CD4-positive, alpha-beta T cell treated with Interleukin-17A for 4 hours (primary cell): ENCODE data around the gene RGS11.
"Not testable (repeated sequence)": the region's sequence is repeated elsewhere in the genome, so short reads cannot be mapped to it uniquely, and the experiment has no call there.

Experiments
- DNase-seq: peaks from one replicate; pipeline ENCODE4 v3.0.0-alpha.2; 2020; ENCODE audit warnings: mixed read lengths

Gene RGS11

DNA sequence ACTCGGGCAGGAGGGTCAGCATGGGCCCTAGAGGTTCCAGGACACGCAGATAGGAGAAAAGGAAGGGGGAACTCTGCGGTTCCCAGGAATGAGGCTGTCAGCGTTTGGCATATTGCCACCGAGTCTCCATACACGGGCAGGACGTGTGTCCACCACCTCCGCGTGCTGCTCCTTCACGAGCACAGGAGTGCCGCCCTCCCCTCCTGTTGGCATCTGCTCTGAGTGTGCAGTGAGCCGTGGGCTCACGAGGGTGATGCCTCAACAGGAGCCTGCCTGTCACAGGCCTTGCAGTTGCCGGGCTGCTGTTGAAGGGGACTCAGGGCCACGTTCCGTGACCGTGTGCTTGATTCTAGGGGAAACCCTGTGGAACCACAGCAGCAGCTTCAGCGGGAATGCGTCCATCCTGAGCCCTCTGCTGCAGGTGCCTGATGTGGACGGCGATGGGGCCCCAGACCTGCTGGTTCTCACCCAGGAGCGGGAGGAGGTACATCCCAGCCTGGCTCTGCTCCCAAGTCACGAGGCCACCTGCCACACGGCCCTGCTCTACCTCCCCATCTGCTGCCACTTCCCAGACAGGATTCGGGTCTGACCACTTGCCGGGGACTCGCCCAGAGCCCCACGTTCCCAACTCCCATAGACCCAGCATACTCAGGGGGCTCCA is 14.6 kb downstream of the RGS11 start:
- no peak for DNase-seq

DNA sequence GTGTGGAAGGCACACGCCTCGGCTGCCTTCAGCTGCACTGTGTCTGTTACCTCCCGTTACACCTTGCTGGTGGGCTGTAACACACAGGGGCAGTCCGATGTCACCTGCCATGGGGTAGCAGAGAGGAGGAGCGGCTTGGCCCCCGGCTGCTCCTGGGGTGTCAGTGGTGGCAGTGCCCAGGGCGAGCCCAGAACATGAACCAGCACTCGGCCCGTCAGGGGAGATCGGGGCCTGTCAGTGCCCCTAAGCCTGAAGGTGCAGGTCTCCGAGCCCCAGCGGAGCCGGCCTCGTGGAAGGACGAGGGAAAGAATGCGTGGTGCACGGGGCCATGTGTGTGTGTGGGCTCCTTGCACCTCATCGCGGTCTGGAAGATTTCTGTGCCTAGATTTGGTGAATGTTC is 15.4 kb downstream of the RGS11 start:
- no peak for DNase-seq

DNA sequence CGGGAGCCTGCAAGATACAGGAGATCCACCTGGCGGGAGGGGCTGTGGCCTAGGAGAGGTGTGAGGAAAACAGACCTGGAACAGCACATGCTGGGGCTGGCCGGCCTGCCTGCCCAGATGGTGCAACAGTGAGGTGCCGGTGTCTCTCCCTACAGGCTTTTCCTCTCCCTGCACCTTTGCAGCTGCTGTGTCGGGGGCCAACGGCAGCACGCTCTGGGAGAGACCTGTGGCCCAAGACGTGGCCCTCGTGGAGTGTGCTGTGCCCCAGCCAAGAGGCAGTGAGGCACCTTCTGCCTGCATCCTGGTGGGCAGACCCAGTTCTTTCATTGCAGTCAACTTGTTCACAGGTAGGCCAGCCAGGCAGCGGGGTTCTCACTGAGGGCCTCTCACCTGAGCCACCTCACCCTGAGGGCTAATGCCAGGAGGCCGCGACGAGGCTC is 15.9 kb downstream of the RGS11 start:
- DNase-seq = no peak

DNA sequence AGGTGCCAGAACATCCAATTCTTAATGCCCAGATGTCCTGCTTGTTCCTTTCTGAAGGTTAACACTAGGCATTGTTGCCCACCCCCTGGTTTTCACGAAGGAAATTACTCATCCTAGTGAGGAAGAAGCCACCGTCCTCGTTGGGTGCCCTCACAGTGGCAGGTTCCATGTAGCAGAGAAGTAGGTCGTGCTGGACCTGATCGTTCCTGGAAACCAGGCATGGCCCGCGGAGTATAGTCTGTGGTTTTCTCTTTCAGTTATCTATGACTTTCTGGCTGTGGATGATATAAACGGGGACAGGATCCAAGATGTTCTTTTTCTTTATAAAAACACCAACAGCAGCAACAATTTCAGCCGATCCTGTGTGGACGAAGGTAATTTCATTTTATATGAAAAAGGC is 16.5 kb downstream of the RGS11 start:
- DNase-seq = no peak

DNA sequence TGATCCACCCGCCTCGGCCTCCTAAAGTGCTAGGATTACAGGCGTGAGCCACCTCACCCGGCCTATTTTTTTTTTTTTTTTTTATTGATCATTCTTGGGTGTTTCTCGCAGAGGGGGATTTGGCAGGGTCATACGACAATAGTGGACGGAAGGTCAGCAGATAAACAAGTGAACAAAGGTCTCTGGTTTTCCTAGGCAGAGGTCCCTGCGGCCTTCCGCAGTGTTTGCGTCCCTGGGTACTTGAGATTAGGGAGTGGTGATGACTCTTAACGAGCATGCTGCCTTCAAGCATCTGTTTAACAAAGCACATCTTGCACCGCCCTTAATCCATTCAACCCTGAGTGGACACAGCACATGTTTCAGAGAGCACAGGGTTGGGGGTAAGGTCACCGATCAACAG is 17.7 kb downstream of the RGS11 start:
- DNase-seq = not testable (repeated sequence)

DNA sequence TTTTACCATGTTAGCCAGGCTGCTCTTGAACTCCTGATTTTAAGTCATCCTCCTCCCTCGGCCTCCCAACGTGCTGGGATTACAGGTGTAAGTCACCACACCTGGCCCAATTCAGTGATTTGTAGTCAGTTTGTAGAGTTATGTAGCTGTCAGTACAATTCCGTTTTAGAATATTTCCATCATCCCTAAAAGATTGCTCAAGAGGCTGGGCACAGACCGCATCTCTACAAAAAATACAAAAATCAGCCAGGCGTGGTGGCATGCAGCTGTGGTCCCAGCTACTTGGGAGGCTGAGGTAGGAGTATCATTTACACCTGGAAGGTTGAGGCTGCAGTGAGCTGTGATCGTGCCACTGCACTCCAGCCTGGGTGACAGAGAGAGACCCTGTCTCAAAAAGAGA is 20.6 kb downstream of the RGS11 start:
- no peak for DNase-seq

DNA sequence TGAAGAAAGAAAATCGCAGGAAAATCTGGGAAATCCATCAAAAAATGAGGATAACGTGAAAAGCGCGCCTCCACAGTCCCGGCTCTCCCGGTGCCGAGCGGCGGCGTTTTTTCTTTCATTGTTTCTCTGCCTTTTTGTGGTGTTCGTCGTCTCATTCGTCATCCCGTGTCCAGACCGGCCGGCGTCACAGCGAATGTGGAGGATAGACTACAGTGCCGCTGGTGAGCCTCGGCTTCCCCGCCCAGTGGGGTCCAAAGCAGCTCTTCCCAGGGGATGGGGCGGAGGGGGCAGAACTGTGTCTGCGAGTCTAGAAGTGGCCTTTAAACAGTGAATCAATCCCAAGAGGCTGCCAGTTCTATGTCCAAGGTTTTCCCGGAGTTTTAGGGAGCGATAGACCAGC is 21.3 kb downstream of the RGS11 start:
- DNase-seq = no peak

DNA sequence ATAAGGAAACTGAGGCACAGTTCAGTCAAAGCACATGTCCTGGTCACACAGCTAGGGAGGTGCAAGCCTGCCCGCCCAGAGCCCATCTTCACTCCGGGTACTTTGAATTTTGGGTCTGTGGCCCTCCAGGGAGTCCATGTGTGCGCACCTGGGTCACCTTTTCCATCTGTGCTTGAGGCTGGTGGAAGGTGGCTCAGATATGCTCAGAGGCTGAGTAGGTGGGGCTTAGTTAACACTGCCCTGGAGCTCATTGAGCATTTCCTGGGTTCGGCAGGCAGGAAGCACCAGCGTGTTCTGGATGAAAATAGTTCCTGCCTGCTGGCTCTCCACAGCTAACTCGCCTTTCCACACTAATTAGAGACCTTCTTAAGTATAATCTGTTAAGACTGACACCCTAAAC is 21.9 kb downstream of the RGS11 start:
- peak; percentile 45 for DNase-seq

DNA sequence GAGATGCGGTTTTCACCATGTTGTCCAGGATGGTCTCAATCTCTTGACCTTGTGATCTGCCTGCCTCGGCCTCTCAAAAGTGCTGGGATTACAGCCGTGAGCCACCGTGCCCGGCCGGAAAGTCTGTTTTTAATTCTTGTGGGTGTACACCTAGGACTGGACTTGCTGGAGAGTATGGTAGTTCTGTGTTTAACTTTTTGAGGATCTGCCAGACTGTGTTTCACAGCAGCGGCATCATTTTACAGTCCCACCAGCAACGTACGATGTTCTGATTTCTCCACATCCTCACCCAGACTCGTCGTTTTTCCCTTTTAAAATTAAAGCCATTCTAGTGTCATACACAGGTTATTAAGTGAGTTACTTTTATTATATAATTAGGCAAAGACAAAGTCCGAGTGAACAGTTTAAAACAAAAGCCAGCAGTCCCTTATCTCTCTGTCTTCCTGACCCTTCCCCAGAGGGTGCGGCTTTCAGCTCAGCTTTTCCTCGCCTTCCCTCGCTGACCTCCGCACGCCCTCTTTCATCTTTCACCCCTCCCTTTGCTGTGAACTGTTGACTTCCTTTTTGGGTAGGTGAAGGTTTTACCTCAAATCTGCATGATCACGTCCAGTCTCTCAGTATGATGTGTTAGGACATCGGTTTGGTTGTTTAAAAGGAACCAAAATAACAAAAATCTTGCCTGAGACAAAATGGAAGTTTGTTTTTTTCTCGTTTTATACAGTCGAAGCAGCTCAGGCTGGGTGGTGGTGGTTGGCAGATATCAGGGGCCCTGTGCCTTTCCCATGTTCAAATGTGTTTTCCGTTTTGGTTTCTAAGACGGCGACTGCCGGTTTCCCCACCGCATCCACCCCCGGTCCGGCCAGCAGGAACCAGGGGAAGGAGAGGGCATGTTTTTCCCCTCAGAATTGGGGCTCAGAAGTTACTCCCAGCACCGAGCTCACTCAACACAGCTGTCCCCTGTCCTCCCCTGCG is 23.1 kb downstream of the RGS11 start:
- DNase-seq = peak; percentile 35

DNA sequence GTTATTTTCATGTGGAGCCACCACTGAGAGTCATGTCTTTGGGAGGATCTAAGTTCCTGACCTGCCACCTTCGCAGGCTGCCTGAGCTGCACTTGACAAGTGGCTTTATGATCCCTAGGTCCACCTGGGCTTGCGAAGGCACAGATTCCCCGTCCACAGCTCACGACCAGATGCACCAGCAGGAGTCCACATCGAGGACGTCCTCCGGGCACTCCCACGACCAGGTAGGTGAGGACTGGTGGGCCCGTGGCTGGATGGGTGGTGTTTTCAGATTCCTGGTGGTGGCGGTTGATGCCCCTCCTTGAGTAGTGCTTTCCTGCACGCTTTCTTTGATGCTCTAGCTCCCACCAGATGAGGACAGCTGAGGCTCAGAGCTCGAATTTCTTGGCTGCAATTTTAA is 26.3 kb downstream of the RGS11 start:
- no peak for DNase-seq

DNA sequence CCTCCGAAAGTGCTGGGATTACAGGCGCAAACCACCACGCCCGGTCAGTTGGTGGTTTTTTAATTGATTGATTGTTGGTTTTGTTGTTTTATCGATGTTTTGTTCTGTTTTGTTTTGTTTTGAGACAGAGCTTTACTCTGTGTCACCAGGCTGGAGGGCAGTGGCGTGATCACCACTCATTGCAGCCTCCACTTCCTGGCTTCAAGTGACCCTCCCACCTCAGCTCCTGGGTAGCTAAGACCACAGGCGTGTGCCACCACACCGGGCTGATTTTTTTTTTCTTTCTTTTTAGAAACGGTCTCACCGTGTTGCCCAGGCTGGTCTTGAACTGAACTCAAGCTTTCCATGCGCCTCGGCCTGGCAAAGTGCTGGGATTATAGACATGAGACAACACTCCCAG is 28.7 kb downstream of the RGS11 start:
- no peak for DNase-seq

DNA sequence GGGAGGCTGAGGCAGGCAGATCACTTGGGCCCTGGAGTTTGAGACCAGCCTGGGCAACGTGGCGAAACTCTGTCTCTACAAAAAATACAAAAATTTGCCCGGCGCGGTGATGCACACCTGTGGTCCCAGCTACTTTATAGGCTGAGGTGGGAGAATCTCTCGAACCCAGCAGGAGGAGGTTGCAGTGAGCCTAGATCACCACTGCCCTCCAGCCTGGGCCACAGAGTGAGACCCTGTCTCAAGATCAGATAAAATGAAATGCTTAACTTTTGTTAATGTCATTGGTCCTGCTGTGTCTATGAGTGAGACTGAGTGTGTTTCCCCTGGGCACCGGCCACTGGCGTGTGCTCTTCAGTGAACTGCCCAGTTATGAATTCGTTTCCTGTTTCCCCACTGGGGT is 30.6 kb downstream of the RGS11 start:
- DNase-seq = no peak

DNA sequence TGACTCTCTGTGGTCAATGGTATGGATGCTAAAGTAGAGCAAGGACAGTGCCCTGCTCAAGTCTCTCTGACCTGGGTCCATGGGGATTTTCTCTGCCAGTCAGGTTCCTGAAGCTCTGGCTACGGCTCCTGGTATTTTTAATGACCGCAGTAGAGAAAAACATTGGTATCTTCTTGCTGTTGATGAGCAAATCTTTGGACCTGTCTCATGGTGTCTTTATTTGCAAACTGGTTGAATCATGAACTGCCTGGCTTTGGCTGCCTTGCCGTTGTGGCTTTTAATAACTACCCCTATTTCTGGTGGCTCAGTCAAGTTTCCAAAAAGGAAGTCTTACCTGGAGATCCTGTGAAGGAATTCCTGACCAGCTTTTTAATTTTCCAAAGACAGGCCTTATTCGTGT is 32.4 kb downstream of the RGS11 start:
- DNase-seq = no peak

DNA sequence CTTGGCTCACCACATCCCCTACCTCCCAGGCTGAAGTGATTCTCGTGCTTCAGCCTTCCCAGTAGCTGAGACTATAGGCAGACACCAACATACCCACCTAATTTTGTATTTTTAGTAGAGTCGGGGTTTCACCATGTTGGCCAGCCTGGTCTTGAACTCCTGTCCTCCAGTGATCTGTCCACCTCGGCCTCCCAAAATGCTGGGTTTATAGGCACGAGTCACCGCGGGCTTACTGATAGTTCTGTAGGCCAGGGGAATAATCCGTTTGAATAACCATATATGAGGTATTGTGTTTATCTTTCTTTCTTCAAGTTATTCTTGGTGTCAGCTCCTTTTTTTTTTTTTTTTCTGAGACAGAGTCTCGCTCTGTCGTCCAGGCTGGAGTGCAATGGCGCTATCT is 33.5 kb downstream of the RGS11 start:
- no peak for DNase-seq

DNA sequence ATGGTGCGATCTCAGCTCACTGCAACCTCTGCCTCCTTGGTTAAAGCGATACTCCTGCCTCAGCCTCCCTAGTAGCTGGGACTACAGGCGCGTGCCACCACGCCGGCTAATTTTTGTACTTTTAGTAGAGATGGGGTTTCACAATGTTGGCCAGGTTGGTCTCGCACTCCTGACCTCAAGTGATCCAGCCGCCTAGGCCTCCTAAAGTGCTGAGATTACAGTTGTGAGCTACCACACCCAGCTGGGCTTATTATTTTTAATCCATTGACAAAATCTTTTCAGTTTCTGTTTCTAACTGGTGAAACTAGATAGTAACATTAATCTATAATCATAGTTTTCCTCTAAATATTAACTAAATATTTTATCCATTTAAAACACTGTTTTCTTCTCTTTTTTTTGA is 35.2 kb downstream of the RGS11 start:
- no peak for DNase-seq

DNA sequence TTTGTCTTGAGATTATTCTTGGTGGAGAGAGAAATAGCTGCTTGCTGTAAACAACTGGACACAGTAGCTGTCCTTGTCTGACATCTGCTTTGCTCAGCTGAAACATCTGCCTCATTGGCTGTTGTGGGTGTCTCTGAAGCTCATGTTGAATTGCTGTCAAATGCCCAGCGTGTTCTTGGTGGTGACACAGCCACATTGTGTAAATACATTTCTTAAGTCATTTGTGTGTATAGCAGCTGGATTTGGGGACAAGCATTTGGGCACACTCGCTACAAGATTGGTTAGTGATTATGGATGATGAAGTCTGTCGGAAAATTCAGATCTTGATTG is 35.8 kb downstream of the RGS11 start:
- no peak for DNase-seq

DNA sequence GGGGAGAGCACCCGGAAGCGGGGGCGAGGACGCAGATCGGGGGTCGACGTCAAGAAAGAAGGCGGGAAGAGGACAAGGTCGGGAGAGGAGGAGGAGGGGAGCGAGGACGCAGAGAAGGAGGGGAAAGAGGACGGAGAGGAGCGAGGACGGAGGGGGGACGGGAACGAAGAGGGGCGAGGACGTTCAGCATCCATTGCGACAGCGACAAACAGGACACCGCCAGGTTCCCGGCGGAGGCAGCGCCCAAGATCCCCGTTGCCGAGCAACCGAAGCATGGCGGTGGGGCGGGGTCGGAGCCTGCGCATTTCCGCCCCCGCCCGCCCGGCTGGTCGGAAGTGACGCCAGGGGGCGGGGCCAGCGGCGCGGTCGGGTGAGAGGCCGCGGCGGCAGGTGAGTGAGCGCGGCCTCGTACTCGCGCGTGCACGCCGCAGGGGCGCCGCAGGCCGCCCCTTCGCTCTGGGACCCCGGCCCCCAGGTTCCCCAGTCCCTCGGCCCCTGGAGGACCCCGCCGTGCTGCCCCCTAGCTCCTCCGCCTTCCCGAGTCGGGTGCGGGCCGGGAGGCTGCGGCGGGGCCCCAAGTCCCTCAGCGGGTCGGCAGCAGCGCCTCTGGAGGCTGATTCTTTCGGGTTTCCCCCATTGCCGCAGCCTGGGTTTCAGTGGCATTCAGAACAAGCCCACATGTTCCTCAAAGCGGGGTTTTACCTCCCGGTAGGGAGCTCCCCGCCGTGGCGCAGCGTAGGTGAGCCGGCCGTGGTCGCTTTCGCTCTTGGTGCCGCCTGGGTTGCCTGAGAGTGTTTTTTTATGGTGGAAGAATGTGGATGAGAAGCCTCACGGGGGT is 41.1 kb downstream of the RGS11 start, which contains the start of gene FAM234A:
Gene FAM234A (plus strand): TSS at position 354 of the 838 bp plus-strand sequence. CDS start 19,593 bp downstream, outside the sequence.
- DNase-seq = peak; percentile 98

DNA sequence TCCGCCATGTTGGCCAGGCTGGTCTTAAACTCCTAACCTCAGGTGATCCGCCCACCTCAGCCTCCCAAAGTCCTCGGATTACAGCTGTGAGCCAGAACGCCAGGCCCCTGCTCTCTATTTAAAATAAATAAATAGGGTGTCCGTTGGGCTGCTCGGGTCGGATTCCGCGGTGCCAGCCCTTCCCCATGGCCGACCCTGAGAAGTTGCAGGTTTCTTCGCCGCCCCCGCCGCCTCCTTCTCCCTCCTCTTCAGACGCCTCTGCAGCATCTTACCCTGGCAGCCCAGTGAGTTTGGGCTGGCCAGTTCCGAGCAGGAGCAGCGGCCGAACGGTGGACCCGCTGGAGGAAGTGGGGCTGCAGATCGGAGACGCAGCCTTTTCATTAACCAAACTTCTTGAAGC is 44.8 kb downstream of the RGS11 start:
- no peak for DNase-seq

DNA sequence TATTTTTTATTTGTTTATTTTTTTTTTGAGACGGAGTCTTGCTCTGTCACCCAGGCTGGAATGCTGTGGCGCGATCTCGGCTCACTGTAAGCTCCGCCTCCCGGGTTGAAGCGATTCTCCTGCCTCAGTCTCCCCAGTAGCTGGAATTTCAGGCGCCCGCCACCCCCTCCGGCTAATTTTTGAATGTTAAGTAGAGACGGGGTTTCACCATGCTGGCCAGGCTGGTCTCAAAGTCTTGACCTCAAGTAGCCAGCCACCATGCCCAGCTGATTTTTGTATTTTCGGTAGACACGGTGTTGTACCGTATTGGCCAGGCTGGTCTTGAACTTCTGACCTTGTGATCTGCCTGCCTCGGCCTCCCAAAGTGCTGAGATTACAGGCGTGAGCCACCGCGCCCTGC is 45.4 kb downstream of the RGS11 start:
- not testable (repeated sequence) for DNase-seq

DNA sequence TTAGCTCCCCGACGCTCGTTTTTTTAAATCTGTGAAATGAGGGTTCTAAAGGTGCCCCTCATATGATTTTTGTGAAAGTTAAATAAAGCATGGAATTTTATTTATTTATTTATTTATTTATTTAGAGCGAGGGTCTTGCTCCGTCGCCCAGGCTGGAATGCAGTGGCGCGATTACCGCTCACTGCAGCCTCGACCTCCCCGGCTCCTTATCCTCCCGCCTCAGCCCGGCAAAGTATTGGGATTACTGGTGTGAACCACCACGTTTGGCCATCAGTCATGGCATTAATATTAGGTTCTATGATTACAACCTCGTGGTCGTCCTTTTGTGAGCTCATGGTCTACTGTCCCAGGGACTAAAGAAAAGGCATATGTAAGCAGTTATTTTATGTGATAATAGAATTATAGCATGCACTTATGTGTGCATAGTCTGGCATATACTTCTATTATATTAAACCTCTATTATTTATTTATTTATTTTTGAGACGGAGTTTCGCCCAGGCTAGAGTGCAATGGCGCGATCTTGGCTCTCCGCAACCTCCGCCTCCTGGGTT is 45.9 kb downstream of the RGS11 start:
- DNase-seq = no peak

DNA sequence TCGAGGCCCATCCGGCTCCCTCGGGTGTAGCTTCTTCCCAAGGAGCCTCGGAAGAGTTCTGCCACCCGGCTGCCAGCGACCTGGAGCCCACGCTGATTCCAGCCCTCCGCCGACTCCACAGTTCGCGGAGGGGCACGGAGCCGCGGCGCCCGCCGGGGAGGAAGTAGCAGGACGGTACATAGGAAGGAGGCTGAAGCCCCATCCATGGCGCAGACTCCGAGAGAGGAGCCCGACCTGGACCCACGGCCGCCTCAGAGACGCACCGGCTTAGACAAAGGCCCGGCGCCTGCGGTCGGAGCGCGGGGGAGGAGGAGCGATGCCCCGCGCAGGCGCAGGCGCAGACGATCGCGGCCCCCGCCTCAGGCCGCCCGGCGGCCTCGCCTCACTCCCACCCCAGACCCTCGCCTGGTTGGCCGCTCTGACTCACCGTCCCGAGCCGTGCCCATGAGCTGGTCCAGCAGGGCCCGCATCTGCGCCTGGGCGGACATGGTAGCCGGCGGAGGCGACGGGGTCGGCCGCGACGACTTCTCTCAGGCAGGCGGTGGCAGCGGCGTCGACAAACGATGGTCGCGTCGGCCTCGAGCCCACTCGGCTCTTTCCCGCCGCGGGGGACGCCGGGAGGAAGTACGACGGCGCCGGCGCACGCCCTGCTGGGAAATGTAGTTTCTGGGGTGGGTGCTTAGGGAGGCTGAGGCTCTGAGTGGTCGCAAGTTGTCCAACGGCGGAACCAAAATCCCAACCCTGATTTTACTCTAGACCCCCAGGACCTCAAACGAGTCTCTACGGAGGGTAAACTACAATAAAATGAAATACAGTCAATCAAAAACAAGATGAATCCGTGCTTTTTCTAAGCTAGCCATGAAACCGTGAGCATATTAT is 46.7 kb downstream of the RGS11 start, which contains the start of gene LUC7L:
Gene LUC7L (minus strand): TSS at position 598 of the 879 bp plus-strand sequence. CDS start 110 bp downstream, at position 488.
- DNase-seq = peak; percentile 88
